Left renal cortex interstitium (tissue), 4 donors: ENCODE results near the gene NPHP3. TPM values are rescaled to one million over a fixed set of nuclear protein-coding genes. Genes with fewer than 3 reads are reported as not detected.
"Not testable (repeated sequence)": the region's sequence is repeated elsewhere in the genome, so short reads cannot be mapped to it uniquely, and the experiment has no call there.

ENCODE experiments used
- DNase-seq, 4 donors: peaks; one replicate each; pipeline ENCODE4 v3.0.0-alpha.2; 2013; ENCODE audit warnings: low read depth in 4 of 4, low spot score in 2 of 4, missing footprints in 1 of 4
- polyA plus RNA-seq, 4 donors: library from polyadenylated mRNA; unstranded; fragments of 120-200 nt; gene quantifications; one replicate each; pipeline ENCODE4 v1.2.1, GENCODE V29; 2013; ENCODE audit not compliant: insufficient read length in 4 of 4

NPHP3 gene, protein sequence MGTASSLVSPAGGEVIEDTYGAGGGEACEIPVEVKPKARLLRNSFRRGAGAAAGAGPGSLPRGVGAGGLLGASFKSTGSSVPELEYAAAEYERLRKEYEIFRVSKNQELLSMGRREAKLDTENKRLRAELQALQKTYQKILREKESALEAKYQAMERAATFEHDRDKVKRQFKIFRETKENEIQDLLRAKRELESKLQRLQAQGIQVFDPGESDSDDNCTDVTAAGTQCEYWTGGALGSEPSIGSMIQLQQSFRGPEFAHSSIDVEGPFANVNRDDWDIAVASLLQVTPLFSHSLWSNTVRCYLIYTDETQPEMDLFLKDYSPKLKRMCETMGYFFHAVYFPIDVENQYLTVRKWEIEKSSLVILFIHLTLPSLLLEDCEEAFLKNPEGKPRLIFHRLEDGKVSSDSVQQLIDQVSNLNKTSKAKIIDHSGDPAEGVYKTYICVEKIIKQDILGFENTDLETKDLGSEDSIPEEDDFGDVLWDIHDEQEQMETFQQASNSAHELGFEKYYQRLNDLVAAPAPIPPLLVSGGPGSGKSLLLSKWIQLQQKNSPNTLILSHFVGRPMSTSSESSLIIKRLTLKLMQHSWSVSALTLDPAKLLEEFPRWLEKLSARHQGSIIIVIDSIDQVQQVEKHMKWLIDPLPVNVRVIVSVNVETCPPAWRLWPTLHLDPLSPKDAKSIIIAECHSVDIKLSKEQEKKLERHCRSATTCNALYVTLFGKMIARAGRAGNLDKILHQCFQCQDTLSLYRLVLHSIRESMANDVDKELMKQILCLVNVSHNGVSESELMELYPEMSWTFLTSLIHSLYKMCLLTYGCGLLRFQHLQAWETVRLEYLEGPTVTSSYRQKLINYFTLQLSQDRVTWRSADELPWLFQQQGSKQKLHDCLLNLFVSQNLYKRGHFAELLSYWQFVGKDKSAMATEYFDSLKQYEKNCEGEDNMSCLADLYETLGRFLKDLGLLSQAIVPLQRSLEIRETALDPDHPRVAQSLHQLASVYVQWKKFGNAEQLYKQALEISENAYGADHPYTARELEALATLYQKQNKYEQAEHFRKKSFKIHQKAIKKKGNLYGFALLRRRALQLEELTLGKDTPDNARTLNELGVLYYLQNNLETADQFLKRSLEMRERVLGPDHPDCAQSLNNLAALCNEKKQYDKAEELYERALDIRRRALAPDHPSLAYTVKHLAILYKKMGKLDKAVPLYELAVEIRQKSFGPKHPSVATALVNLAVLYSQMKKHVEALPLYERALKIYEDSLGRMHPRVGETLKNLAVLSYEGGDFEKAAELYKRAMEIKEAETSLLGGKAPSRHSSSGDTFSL (N-terminal part only)
- polyA plus RNA-seq, result 10 to 100 TPM; 25.3 to 84.7 (median 43.6) TPM

DNA sequence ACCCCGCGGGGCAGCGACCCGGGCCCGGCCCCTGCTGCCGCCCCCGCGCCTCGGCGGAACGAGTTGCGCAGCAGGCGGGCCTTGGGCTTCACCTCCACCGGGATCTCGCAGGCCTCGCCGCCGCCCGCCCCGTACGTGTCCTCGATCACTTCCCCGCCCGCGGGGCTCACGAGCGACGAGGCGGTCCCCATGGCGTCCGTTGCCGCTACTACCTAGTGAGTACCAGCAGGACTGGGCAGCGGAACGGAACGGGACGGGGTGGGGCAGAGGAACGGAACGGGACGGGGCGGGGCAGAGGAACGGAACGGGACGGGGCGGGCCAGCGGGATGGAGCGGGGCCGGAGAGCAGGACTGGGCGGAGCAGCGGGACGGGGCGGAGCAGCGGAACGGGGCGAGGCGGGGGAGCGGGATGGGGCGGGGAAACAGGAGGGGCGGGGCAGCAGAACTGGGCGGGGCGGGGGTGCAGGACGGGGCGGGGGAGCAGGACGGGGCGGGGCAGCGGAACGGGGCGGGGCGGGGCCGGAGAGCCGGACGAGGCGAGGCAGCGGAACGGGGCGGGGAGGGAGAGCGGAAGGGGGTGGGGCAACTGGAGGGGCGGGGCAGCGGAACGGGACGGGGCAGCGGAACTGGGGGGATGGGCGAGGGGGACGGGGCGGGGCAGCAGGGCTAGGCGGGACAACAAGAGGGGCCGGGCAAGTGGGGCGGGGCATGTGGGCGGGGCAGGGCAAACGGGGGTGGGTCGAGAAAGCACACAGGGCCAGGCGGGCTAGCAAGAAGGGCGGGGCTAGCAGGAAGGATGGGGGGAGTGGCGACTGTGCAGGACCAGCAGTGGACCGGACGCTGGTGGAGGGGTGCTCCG, at the start of gene NPHP3:
Gene NPHP3 (minus strand): TSS at position 245 of the 859 bp plus-strand sequence. CDS start 54 bp downstream, at position 191.
- DNase-seq, result peak; percentile 82 to 92 (median 86)

DNA sequence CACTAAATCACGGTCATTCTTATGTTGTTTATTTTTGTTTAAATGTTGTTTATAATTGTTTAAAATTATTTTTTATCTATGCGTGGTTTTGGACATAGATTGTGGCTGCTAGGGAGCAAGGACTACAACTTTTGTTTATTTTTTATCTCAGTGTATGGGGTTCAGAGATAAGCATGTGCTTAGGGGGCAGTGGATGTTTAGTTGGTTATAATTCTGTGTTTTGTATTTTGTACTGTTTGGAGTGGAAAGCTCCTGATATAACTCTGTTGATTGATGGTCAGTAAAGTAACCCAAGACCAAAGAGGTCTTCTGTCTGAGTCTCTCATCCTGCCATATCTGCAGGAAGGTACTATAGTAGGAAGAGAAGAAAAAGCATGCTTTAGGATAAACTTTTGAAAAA, 36.5 kb upstream of the NPHP3 start:
- DNase-seq, result no peak

DNA sequence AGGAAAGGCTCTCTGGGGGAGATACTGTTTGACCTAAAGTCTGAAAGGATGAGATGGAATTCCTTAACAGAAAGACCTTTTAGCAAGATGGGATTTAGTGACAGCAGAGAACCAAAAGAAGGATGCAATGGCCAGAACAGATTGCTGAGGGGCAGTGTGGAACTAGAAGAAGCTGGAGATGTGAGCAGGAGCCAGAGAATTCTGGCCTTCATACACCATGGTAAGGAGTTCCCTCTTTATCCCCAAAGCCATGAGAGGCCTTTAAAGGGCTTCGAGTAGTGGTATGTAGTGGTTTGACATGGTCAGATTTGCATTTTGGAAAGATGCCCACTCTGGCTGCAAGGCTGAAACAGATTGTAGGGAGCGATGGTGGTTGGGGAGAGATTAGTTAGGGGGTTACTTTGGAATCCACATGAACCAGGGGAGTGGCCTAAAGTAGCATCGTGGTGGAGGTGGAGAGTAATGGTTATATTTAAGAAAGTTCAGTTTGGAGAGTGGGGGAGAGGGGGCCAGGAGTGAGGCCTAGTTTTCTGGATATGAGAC, 34.0 kb upstream of the NPHP3 start:
- DNase-seq, result no peak

DNA sequence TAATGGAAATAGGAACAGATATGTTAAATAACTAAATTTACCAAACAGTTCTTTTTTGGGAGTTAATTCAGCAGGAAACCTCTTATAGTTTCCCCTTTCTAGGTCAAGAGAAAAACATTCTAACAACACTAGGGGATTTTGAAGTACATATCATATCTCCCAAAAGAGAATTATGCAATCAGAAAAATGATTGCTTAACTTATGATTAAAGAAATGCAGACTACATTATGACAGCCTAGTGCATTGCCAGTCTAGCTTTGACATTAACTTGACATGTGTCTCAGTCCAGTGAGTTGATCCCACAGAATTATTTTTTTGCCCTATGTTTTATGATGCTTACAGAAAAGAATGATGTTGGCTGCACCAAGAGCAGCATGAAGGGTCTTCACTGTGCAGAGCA, 31.7 kb upstream of the NPHP3 start:
- DNase-seq, result no peak

DNA sequence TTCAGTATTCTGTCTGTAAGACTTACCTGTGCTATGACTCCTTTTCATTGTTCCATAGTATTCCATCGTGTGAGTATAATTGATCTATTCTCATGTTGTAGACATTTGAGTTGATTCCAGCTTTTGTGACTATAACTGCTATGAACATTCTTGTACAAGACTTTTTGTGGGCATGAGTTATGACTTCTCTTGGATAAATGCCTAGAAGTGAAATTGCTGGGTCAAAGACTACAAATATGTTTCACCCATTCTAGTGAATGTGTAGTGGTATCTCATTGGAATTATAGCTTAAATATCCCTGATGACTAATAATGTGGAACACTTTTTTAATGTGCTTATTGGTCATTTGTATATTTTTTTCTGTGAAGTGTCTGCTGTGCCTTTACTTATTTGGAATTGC, 27.6 kb upstream of the NPHP3 start:
- DNase-seq, result no peak

DNA sequence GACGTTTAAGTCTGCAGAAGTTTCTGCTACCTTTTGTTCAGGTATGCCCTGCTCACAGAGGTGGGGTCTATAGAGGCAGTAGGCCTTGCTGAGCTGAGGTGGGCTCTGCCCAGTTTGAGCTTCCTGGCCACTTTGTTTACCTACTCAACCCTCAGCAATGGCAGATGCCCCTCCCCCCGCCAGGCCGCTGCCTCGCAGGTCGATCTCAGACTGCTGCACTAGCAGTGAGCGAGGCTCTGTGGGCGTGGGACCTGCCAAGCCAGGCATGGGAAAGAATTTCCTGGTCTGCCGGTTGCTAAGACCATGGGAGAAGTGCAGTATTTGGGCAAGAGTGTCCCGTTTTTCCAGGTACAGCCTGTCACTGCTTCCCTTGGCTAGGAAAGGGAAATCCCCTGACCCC, 24.5 kb upstream of the NPHP3 start:
- not testable (repeated sequence) for DNase-seq

DNA sequence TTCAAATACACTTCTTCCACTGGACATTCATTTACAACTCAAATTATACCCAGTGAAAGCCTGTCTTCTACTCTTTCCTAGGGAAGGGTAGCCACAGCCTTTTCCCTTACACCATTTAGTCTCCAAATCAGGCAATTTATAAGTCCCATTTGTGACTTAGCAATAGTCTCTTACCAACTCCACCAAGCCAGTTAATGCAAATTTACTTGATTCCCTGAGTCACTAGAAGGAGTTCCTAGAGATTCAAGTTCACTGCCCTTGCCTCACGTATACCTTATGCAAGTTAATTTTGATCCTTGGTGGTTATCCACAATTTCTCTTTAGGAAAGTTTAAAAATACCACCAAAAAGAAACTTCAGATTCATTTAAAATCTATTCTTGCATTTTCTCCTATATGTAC, 16.1 kb upstream of the NPHP3 start:
- DNase-seq, result no peak

DNA sequence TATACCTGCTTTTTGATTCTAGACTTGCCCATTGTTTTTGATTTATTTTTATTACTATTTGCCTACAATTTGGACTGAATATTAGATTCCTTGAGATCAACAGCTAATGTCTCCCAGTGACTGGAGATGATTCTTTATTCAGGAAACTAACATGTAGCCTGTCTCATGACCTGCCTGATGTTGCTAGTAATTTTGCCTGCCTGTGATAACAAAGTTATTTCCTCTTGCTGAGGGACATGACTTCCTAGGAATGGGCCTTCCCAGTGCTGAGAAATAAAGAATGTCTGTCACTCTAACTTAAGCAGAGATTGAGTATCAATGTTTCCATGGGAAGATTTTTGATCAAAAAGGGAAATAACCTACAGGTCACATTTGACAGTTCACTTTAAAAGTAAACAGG, 13.4 kb upstream of the NPHP3 start:
- DNase-seq, result no peak

DNA sequence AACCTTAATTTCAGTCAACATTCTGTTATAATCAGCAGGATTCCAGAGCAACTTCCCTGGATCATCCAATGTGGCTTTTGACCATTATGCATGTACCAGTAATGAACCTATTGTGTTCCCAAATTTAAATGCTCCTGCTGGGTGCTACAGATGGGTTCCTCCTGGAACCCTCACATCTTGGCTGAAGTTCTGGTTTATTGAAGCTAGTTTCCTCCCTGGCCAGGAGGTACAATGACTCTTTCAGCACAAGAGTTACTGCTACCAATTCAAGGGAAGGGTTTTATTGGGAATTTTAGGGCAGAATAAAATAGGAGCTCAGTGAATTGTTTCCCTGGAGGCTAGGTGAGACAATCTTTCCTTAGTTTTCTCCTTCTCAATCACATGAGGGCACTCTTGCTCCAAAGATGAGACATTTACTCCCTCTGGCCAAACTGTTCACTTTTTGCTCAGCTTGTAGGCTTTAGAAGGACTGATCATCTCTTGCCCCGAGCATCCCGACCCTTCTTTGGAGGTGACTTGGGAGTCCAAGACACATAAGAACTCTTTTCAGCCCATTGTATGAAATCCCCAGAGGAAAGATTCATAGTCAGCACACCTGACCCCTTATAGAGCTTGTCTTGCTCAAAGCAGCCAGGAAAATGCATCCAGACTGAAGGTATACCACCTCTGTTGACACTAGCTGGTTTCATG, 8.8 kb upstream of the NPHP3 start:
- DNase-seq, result no peak

DNA sequence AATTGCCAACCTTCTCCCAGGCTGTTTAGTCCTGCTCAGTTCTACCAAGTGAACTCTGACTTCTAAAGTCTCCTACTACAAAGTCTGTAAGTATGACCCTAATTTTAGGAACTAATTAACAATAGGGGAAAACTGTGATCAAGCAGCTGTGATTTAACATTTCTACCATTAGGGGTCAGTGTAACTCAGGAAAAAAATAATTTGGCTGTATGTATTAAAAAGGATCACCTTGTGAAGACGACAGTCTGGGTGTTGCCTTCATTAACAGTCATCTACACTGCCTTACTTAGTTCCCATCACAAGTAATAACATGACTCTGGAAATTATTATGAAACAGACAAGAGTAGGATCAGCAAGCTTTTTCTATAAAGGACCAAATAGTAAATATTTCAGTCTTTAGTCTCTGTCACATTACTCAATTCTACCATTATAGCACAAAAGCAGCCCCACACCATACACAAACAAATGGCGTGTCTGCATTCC, 4.2 kb upstream of the NPHP3 start:
- DNase-seq, result peak in 1 of 4 donors; percentile 38

DNA sequence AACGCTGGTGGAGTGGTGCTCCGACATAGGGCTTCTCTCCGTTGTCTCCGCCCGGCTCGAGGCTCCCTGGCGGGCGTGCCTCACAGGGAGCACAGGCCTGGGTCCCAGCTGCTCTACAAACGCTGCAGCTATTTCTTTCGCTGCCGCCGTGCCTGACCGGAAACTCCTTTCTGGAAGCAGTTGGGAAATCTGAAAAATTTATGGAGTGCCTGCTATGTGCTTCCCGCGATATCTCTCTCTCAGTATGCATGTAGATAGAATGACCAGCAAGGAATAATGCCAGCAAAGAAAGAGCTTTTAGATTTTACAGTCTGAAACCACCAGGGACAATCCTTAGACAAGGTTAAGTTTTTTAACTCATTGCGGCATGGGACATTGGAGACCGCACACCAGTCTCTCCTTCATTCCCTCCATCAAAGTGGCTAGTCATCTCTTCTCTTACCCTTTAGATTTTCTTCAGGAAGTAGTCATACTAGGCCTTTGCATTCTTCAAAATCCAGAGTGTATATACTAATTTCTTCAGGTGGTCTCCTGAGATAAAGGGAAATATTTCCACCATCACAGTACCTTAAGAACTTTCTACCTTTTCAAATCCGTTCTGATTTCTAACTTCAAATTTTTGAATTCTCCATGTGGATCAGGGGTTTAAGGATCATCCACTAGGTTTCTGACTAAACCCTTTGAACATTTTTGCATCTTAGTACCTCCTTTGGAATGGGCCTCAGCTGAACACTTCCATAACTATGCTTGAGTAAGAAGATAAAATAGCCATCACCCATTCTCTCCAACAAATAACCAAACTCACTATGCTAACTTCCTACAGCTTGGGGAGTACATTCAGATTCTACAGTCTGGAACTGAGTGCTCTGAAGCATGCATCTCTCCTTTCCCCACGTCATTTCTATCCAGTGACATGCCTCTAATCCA, 1.1 kb upstream of the NPHP3 start:
- DNase-seq, result no peak

DNA sequence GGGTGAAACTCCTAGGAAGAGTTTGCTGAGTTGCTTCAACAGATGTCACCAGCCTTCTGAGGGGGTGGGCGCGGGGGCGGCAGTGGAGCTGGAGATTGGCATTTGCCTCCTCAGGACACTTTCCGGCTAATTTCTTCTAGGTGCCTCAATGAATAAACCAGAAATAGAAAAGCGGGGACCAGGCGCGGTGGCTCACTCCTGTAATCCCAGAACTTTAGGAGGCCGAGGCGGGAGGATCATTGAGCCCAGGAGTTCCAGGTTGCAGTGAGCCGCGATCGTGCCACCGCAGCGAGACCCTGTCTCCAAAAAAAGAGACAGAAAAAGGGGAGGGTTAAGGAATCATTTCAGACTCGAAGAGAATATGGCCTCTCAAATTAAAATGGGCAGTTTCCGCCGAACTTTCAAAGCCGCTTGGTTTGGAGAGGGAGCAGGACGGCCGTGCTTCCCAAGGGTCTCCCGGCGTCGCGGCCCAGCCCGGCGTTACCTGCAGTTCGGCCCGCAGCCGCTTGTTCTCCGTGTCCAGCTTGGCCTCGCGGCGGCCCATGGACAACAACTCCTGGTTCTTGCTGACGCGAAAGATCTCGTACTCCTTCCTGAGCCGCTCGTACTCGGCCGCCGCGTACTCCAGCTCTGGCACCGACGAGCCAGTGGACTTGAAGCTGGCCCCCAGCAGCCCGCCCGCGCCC, 587 bp downstream of the NPHP3 start:
- peak in 3 of 4 donors; percentile 39 to 49 (median 41) for DNase-seq

DNA sequence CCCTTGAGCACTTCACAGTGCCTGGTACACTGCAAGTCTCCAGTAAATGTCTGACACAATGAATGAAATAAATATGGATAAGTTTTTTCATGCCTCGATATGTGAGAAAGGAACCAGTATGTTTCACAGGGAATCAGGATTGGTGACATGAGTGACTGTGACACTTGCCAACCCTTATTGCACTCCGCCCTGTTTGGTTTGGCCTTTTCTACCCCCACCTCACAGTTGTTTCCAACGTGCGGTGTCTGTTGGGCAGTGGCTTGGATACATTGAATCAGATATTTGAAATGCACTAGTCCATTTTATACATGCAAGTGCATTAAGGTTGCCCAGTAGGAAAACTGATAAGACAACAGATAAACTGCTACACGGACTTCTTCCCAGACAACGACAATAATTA, 2.0 kb downstream of the NPHP3 start:
- no peak for DNase-seq

DNA sequence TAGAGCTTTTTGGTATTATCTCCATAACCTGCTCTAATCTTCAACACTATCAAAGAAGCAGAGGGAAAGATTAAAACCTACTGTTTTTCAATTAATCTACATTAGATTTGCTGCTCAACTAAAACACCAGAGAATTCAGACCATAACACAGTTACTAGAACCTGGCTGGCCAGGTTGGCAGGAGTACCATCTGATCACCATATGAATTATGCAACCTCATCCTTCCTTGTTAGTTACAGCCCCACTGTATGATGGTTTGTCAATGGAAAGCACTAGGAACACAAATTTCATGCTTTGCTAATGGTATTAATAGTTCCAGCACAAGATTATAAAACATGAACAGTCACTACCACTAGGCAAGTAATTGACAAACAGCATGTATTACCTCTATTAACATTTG, 5.8 kb downstream of the NPHP3 start:
- DNase-seq, result no peak

DNA sequence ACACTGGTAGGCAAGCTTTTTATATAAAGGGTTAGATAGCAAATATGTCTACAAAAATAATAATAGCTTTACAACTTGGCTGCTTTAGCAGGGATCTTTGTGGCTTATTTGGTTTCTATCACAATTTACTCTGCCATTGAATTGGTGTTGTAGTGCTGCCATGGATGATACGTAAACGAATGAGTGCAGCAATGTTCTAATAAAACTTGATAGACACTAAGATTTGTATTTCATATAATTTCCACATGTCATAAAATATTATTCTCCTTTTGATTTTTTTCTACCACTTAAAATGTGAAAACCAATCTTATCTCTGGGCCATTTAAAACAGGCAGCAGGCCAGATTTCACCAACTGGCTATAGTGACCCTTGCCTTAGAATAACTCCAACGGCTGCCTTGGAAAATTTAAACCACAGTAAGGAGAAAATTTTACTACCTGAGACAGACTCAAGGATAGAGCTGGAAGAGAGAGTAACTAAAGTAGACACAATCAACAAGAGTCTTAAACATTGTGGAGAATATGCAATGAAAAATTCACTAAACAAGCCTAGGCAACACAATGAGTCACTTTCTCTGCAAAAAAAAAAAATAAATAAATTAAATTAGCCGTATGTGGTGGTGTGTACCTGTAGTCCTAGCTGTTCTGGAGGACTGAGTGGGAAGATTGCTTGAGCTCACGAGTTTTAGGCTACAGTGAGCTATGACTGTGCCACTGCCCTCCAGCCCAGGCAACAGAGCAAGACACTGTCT, 8.1 kb downstream of the NPHP3 start:
- DNase-seq, result no peak

DNA sequence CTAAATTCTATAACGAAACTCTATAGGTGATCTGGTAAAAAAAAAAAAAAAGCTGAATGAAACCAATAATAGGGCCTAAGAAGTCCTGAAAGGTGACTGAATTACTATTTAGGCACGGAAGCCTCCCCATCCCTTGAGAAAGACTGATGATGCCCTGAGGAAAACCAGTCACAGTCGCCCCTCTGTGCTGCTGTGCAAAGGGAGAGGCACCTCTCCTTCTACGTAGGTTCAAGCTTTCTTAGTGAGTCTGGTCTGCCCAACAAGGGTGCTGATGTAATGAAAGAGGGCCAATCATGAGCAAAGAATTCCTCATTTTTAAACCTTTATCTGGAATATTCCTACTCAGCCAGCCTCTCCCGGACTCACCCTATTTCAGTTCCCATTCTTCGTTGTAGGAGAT, 11.9 kb downstream of the NPHP3 start:
- no peak for DNase-seq
